Stimulated activated CD8-positive, alpha-beta memory T cell treated with anti-CD3 and anti-CD28 coated beads, Interleukin-4, amount 100 ng/mL, for 48 hours (primary cell): ENCODE results near the gene ACO2.
"Not testable (repeated sequence)": the region's sequence is repeated elsewhere in the genome, so short reads cannot be mapped to it uniquely, and the experiment has no call there.

Source experiments
- DNase-seq: peaks from one replicate; pipeline ENCODE4 v3.0.0-alpha.2; 2020

ACO2 gene

DNA sequence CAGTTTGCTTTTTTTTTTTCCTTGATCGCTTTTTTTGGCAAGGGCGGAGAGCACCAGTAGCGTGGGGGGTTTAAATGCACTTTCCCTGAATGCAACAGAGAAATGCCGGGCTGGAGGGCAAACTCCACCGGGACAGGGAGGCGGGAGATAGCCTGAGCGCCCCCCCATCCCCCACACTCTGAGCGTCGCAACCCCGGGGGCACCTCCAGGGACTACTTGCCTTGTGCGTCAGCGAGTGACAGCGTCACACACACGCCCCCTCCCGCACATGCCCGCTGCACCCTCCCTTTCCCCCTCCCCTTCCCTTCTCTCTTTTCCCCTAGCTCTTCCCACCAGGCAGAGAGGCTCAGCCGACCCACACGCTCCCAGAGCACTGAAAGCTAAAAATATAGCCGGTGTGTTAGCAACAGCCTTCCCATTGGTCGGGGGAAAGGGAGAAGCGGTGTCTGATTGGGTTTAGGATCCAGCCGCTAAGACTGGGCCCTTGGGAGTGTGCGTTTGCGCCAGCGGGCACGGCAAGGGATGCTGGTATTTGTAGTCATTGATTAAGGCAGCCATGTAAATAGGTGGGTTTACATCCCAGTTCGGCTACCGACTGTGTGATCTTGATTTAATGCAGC, 20.6 kb upstream of the ACO2 start:
- peak; percentile 90 for DNase-seq

DNA sequence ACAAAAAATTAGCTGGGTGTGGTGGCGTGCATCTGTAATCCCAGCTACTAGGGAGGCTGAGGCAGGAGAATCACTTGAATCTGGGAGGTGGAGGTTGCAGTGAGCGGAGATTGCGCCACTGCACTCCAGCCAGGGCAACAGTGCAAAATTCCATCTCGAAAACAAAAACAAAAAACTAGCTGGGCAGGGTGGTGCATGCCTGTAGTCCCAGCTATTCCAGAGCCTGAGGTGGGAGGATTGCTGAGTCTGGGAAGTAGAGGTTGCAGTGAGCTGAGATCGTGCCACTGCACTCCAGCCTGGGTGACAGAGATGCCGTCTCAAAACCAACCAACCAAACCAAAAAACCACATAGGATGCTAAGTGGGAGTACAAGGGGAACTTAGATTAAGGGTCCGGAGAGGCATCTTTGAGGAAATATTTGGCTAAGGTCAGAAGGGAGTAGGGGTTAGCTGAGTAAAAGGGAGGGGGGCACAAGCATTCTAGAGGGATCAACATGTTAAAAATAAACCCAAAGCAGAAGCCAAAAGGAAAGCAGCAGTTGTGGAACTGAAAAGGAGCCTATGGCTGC, 10.7 kb upstream of the ACO2 start:
- no peak for DNase-seq

DNA sequence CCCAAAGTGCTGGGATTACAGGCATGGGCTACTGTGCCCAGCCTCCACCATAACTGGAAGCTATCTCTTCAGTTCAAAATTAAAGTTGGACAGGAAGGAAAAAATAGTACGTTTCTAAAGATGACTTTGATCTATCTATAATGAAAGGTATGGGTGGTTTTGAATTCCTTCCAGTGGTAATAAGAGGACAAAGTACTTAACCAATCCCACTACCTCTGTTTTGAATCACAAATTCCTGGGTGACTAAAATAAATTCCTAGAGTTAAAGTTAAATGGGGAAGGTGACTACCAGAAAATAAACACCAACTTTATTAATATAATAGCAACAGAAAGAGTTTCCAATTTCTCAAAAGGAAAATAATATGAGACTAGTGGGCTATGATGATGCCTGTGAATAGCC, 9.5 kb upstream of the ACO2 start:
- no peak for DNase-seq

DNA sequence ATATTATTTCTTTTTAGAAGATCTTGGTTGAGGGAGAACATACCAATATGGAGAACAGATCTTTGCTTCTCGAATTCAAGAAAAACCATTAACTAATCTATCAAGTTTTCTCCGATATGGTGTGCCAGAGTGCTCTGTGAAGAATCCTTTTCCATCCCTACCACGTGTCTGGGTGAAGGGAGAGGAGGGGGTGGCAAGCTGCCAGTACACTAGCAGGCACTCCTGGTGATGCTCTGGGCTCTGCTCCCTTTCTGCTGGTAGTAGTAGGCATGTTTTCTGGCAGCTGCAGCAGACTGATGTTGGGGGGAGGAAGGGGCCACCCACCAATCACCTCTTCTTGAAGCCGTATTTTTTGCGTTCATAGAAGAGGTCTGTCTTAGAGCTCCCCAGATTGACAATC, 8.8 kb upstream of the ACO2 start:
- DNase-seq: not testable (repeated sequence)

DNA sequence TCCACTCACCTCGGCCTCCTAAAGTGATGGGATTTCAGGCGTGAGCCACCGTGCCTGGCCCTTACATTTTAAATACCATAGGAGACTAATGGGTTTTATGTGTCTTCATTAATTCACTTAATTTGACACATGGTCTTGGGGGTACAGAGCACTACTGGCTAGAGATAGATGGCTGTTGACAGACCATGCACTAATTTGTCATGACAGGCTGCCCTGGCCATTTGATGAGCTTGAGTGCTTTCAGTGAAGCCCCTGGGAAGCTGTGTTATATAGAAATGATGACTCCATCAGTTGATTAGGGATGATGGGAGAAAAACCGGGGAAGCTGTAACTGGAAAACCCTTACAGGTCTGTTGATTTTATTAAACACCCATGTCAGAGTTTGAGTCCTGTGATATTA, 7.0 kb upstream of the ACO2 start:
- no peak for DNase-seq

DNA sequence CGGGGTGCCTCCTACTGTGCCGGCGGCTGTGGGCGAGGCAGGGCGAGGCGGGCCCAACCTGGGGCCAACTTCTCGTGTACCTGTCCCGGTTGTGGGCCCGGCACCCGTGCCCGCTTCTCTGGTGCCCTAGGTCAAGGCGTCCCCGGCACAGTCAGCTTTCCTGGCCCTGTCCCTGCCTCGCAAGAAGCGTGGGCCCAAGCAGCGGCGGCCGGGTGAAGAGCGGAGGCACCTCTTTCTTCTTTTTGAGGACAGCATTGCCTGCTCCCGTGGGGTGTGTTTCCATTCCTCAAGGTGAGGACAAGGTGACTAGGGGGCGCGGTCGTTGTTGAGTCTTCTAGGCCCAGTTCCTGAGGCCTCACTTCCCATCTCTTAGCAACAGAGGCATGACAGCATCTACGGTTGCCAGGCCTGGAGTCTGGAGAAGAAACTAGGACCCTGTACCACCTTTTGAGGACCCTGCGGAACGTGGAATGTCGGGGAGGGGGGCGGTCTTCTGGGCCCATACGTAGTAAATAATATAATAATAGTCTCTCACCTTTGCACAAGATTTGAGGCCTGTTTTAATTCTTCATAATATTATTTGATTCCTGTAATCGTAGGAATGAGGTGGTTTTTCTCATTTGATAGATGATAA, 418 bp downstream of the ACO2 start:
- DNase-seq: peak; percentile 51

DNA sequence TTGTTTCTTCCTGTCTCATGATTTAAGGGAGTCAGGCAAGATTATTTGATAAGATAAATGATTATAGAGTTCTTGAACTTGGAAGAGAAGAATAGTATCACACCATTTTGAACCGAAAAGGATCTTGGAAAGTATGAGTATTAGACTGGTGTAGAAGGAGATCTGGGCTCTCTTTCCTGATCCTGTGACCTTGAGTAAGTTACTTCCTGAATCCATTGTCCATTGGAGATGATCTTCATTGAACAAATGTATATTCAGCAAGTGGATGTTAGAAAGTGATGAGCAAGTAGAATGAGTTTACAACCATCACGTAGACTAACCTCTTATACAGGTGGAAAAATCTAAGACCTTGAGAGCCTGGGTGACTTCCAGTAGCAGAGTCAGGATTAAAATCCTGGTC, 2.0 kb downstream of the ACO2 start:
- no peak for DNase-seq

DNA sequence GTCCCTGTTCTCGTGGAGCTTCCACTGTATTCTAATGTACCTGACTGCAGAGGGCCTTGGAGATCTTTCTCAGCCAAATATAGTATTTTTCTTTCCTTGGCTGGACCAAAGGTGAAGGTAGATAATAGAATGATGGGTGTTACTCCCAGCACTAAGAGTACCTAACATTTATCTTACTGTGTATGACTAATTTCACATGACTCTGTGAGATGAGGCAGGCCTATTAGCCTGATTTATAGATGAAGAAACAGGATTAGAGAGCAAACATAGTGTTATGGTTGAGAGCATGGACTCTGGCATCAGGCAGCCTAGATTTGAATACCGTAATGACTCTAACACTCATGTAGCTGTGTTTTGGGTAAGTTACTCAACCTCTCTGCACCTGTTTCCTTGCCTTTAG, 2.7 kb downstream of the ACO2 start:
- no peak for DNase-seq

DNA sequence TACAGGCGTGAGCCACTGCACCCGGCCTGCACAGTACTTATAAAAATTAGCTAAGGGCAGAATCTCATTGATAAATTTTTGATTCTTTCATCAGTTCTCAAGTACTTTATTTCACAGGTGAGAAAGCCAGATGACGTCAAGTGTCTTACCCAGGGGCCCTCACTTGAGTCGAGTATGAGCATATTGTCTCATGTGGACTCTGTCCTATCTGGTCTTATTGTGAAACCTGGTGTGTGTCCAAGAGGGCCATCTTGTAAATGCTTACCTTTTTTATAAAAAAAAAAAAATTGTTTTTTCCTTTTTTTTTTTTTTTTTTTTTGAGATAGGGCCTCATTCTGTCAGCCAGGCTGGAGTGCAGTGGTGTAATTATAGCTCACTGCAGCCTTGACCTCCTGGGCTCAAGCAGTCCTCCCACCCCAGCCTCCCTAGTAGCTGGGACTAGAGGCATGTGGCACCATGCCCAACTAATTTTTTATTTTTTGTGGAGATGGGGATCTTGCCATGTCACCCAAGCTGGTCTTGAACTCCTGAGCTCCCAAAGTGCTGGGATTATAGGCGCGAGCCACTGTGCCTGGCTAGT, 6.0 kb downstream of the ACO2 start:
- DNase-seq: no peak

DNA sequence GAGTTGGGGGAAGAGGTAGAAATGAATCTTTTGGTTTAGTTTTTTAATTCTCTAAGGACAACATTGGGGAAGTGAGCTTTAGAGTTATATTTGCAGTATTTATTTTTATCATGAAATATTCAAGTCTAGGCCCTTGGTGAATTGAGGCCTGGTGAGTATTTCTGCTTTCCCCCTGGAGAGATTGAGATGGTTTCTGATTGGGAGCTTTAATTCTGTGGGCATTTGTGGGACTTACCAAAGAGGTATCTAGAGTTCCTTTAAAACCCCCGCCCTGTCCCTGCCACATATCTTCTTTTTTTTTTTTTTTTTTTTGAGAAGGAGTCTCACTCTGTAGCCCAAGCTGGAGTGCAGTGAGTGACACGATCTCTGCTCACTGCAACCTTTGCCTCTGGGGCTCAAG, 9.6 kb downstream of the ACO2 start:
- DNase-seq: no peak

DNA sequence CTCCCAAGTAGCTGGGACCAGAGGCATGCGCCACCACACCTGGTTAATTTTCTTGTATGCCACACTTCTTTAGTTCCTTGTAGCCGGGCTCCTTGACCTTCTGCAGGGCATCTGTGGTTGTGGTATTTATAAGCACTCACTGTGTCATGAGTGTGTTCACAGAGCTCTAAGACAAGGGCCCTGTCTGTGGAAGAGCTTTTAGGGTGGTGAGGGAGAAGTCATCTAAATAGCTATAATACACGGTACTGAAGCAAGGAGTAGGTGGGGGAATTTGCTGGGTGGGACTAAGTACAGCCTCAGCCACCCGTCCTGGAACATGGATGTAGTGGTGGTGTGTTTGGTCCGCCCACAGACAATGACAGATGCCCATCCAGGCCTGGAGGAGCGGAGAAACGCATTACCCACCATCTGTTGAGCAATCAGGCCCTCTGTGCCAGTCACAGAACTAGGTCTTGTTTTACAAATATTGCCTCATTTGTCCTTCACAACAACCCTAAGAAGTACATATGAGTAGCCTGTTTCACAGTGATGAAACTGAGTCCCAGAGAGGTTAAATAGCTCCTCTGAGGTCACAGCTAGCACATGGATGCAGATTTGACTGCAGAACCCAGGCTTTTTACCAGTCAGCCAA, 10.1 kb downstream of the ACO2 start:
- DNase-seq: no peak

DNA sequence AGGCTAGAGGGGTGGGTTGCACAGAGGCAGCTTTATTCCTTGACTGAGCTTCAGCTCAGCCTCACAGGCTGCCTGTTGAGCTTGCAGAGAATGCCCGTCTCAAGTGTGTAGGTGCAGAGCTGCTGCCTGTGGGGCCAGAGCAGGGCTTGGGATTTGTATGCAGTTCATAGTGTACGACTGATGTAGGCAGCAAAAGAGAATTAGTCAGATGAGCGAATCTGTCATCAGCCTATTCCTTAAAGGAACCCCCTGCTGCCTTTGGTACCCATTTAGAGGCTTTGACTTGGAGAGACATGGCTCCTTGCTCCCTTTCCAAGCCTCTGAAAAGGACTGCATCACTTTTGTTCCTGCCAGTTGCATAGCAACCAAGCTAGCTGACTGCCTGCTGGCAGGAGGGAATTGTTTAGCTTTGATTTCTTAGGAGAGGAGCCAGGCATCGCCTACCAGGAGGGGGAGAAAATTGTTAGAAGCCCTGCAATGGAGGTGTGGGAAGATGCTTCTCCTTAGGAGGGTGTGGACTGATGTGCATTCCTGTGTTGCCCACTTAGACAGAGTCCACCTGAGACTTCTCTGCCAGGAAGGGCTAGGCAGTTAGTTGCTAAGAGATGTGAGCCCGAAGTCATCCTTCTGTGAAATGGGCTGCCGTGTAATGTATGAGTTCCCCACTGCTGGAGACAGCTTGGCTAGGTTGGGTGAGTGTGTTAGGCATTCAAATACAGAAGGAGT, 10.9 kb downstream of the ACO2 start:
- DNase-seq: no peak

DNA sequence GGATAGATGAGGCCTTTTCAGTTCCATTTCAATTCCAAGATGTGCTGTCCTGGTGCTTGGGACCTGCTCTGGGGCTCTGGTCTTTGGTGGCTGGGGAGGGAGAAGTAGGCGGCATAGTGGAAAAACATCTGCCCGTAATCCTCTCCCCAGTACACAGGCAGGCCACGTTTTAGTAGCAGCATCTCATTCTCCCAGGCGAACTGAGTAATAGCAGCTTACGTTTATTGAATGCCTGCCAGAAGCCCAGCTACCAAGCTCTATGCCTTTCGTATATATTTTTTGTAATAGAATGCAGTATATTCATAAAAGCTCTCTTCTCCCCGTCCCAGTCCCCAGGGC, 11.4 kb downstream of the ACO2 start:
- no peak for DNase-seq

DNA sequence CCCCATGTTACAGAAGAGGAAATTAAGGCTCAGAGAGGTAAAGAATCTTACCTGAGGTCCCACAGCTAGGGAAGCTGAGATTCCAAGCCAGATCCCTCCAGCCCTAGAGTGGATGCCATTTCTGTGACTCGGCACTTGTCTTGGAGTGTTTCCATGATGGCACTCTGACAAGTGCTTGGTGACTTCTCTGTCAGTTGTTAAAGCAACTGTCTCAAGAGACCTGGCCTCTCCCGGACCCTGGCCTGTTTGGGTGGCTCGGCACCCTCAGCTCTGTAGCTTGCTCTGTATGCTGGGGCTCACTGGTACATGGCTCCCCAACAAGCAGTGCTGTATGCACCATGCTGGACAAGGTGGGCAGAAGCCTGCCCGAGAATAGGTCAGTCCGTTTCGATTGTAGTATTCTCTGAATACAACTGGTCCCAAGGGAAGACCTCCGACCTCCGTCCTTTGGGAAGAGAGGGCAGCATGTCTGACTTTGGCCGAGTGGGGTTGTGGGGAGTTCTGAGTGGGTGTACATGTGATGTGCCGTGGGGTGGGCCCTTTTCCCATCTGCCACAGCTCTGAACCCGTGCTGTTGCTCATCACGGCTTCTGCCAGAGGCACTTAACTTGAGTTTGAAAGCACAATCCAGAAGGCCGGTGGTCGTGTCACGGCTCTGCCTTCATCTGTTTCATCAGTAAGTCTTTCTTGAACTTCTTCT, 12.4 kb downstream of the ACO2 start:
- DNase-seq: no peak

DNA sequence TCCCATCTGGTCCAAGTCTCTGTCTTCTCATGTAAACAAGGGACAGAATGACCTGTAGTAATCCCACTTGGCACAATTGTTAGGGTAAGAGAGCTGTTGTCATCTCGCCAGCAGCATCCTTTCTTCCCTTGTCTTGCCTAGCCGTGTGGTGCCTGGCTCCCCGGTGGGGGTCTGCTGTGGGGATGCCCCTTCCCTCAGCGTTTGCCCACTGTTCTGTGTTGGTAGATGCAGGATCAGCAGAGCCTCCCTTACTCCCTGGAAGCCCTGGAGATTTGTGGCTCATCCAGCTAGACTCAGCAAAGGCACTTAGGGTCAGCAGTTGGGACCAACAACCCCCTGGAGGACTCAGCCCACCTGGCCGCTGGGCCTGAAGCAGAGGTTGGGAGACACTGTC, 13.0 kb downstream of the ACO2 start:
- DNase-seq: no peak

DNA sequence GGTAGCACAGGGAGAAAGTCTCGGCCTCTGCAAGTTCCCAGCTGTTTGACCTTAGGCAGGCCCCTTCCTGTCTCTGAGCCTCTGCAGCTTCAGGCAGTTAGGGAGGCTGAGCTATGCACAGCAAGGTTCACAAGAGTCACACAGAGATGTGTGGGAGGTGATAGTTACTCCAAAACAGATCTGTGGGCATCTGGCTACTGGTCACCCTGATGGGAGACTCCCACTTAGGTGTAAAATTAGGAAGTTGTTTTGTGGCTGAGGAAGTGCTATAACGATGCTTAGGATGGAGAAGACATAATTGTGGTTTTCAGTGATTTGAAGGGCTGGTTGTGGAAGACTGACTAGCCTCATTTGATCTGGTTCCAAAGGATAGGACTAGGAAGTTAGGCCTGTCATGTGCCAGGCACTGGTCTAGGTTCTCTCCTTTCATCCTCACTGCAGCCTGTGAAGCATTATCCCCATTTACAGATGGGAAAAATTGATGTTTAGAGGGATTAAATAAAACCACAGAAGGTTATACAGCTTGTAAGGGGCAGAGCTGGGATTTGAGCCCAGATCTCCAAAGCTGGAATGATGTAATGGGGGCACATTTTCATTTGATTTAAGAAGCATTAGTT, 13.5 kb downstream of the ACO2 start:
- no peak for DNase-seq

DNA sequence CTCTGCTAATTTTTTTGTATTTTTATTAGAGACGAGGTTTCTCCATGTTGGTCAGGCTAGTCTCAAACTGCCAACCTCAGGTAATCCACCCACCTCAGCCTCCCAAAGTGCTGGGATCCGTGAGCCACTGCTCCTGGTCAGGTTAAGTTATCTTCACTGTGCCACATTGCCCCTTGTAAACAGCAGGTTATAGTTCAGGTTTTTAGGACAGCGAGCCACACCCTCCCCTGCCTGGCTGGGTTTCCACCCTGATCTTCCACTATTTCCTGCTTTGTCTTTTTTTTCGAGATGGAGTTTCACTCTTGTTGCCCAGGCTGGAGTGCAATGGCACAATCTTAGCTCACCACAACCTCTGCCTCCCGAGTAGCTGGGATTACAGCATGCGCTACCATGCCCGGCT, 16.1 kb downstream of the ACO2 start:
- no peak for DNase-seq

DNA sequence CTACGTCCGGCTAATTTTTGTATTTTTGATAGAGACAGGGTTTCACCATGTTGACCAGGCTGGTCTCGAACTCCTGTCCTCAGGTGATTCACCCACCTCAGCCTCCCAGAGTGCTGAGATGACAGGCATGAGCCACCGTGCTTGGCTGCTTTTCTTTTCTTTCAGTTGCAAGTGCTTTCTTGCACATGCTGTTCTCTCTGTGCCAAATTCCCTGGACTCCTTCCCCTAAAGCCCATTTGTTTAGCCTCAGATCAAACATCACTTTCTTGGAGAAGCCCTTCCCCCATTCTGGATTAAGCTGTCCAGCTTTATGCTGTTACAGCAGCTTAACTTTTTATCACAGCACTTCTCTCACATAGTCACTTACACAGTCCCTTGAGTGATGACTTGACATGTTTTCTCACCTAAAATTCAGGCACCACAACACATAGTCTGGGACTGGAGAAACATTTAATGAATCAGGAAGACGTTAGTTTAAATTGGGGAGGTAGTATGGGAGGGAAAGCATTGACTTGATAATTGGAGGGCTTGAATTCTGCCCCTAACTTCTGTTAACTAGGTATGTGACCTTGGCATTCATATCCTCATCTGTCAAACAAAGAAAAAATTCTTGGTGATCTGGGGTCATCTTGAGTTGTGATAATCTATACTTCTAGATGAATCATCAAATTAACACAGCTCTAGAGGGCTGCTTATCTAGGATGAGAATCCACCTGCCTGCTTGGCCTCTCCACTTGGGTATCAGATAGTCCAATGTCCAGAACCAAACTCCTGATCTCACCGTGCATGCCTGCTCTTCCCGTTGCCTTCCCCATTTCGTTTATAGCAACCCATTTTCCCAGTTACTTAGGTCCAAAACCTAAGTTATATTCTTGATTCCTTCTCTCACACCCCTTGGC, 18.4 kb downstream of the ACO2 start:
- DNase-seq: no peak

DNA sequence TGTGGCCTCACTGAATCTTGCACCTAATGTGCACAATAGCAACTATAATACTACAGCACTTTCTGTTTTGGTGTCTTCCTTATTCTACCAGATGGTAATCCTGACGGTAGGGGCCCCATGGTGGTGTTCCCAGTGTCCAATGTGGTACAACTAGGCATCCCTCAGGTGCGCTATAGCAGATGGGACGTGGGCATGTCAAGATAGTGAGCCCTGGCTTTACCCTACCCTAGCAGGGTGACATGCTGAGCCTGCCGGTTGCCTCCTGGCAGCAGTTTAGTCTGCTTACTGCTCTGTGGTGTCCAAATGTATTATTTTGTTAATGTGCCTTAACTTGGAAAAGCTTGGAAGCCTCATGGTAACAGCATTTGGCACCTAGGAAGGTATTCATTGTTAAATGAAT, 19.2 kb downstream of the ACO2 start:
- no peak for DNase-seq

DNA sequence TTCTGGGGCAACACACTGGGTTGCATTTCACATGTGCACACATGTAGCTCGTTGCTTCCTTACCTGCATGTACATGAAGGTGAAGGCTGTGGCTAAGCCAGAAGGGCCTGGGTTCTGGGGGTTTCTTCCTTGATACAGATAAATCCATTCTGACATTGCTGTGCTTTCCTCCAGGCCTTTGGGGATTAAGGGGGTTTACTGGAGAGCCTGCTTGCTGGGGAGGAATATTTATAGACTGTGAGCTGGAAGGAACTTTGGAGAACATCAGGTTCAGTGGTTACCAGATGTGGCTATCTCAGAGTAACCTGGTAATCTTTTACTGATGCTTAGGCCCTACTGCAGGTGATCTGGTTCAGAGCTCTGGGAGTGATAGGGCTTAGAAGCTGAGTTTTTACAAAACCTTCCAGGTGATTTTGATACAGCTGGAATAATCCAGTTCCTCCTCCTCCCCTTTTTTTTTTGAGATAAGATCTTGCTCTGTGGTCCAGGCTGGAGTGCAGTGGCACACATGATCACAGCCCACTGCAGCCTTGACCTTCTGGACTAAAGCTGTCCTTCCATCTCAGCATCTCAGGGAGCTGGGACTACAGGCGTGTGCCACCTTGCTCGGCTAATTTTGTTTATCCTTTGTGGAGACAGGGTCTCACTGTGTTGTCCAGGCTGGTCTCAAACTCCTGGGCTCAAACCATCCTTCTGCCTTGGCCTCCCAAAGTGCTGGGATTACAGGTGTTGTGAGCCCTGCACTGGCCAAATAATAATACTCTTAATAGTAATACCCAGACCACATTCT, 19.9 kb downstream of the ACO2 start:
- no peak for DNase-seq
